HG02885 (cell line): Measurements from ENCODE around the gene ACSM5.
"Not testable (repeated sequence)": the region's sequence is repeated elsewhere in the genome, so short reads cannot be mapped to it uniquely, and the experiment has no call there.

ENCODE experiments used
- ATAC-seq: cut with Tn5 transposase; IDR thresholded peaks from one replicate; pipeline ENCODE4 v1.9.1; 2021; ENCODE audit warnings: mild to moderate bottlenecking; ENCODE audit not compliant: unreplicated experiment, poor library complexity

ACSM5 gene

GRCh38 chr16:20398603-20399002 is 10.7 kb upstream of the ACSM5 start:
- ATAC-seq, result no peak

- no peak for ATAC-seq
These were observed 10.1 kb upstream of the ACSM5 start for GRCh38 chr16:20399185-20399584.

GRCh38 chr16:20401066-20401465 is 8.3 kb upstream of the ACSM5 start:
- no peak for ATAC-seq

- ATAC-seq, result no peak
These were observed 7.8 kb upstream of the ACSM5 start for GRCh38 chr16:20401475-20402016.

- no peak for ATAC-seq
These were observed 6.7 kb upstream of the ACSM5 start for GRCh38 chr16:20402651-20403050.

GRCh38 chr16:20404637-20405036 is 4.7 kb upstream of the ACSM5 start, which contains the start of gene PDILT:
Gene PDILT (minus strand): TSS chr16:20404737. CDS start chr16:20399300, 5,437 bp downstream.
- ATAC-seq, result no peak

- ATAC-seq, result peak; percentile 80
These were observed 888 bp downstream of the ACSM5 start for GRCh38 chr16:20410121-20410723.

GRCh38 chr16:20411055-20411454 is 1.7 kb downstream of the ACSM5 start:
- ATAC-seq, result no peak

GRCh38 chr16:20415541-20415940 is 6.2 kb downstream of the ACSM5 start:
- ATAC-seq, result no peak

GRCh38 chr16:20419093-20419492 is 9.8 kb downstream of the ACSM5 start:
- ATAC-seq, result not testable (repeated sequence)

GRCh38 chr16:20421748-20422147 is 12.4 kb downstream of the ACSM5 start:
- not testable (repeated sequence) for ATAC-seq

- ATAC-seq, result not testable (repeated sequence)
These were observed 14.4 kb downstream of the ACSM5 start for GRCh38 chr16:20423772-20424128.

- ATAC-seq, result no peak
These were observed 15.0 kb downstream of the ACSM5 start for GRCh38 chr16:20424129-20424866.

- ATAC-seq, result not testable (repeated sequence)
These were observed 18.1 kb downstream of the ACSM5 start for GRCh38 chr16:20427401-20427797.

- not testable (repeated sequence) for ATAC-seq
These were observed 20.2 kb downstream of the ACSM5 start for GRCh38 chr16:20429499-20429898.

- ATAC-seq, result not testable (repeated sequence)
These were observed 21.1 kb downstream of the ACSM5 start for GRCh38 chr16:20430480-20430879.

- no peak for ATAC-seq
These were observed 21.6 kb downstream of the ACSM5 start for GRCh38 chr16:20430948-20431347.

- ATAC-seq, result not testable (repeated sequence)
These were observed 29.6 kb downstream of the ACSM5 start for GRCh38 chr16:20438950-20439349.

- not testable (repeated sequence) for ATAC-seq
These were observed 30.5 kb downstream of the ACSM5 start for GRCh38 chr16:20439820-20440231.

- ATAC-seq, result not testable (repeated sequence)
These were observed 31.4 kb downstream of the ACSM5 start for GRCh38 chr16:20440731-20441130.

GRCh38 chr16:20441191-20441590 is 31.9 kb downstream of the ACSM5 start:
- ATAC-seq, result no peak
